K562 (cell line): ENCODE data around the gene SEMA5A. TPM values are rescaled to one million over a fixed set of nuclear protein-coding genes. Genes with fewer than 3 reads are reported as not detected.
"Not testable (repeated sequence)": the region's sequence is repeated elsewhere in the genome, so short reads cannot be mapped to it uniquely, and the experiment has no call there.

Source experiments
- ATAC-seq: fragments of 200-7000 bp; cut with Tn5 transposase; 3 replicates; pipeline ENCODE4 v1.9.1; 2020; ENCODE audit warnings: moderate library complexity
- BruUV-seq: library from RNA; stranded (reverse); fragments of 400-500 nt; replicated peaks from 2 replicates; lab custom pipeline; 2021; lab: Mats Ljungman, UMichigan
- CTCF ChIA-PET: fragments of 300-600 bp; formaldehyde crosslinking; extraction: SDS; loops from one replicate; lab custom pipeline; 2021; ENCODE audit warnings: low intra/inter-chr PET ratio; lab: Yijun Ruan, JAX
- POLR2A ChIA-PET: fragments of 300-600, 350-650 bp; sonication (Branson Sonifier 250); formaldehyde crosslinking; extraction: SDS; loops from one replicate; lab custom pipeline; 2021; ENCODE audit warnings: antibody characterized with exemption, inconsistent platforms; lab: Yijun Ruan, JAX
- DNase-seq, 4 experiments: peaks; one replicate each; pipeline versions ENCODE4 v3.0.0 to v3.0.0-alpha.2; 2011 to 2018; ENCODE audit warnings: low spot score in 3 of 4, mixed read lengths in 3 of 4; ENCODE audit errors: extremely low read depth in 1 of 4
- FAIRE-seq: peaks from 2 replicates; lab custom pipeline; 2011; peaks lifted over from hg19 to GRCh38; lab: Jason Lieb, UNC
- H2AFZ ChIP-seq: 2 replicates; pipeline ENCODE4 v1.6.0; 2011; ENCODE audit warnings: low read depth, low read length, control low read depth, inconsistent platforms
- H3K27ac ChIP-seq: fragments of 200-600 bp; 3 replicates; pipeline ENCODE4 v1.8.0; 2011; ENCODE audit warnings: low read depth, mild to moderate bottlenecking, control low read depth, inconsistent platforms, low read length, moderate library complexity, mixed read lengths; ENCODE audit errors: extremely low read depth
- H3K27me3 ChIP-seq, 2 experiments: fragments of 300-600 bp in 1 of 2; 2 replicates in 1 of 2; 3 replicates in 1 of 2; pipeline versions ENCODE4 v1.6.0 to v1.8.0; 2011; ENCODE audit warnings: inconsistent platforms in 2 of 2, low read length in 2 of 2, mild to moderate bottlenecking in 1 of 2, mixed read lengths in 1 of 2, moderate library complexity in 1 of 2; ENCODE audit not compliant: control insufficient read depth in 2 of 2, insufficient read depth in 2 of 2
- H3K36me3 ChIP-seq: fragments of 300-600 bp; 3 replicates; pipeline ENCODE4 v1.8.0; 2011; ENCODE audit warnings: mild to moderate bottlenecking, low read length, inconsistent platforms; ENCODE audit not compliant: control insufficient read depth, insufficient read depth
- H3K4me1 ChIP-seq, 2 experiments: fragments of 200-600 bp in 1 of 2; replicated peaks in 1 of 2; 2 replicates in 1 of 2; 3 replicates in 1 of 2; pipeline versions ENCODE4 v1.5.1 to v1.8.0; 2011; ENCODE audit warnings: inconsistent platforms in 2 of 2, low read length in 2 of 2, mild to moderate bottlenecking in 1 of 2, mixed read lengths in 1 of 2, moderate library complexity in 1 of 2; ENCODE audit not compliant: control insufficient read depth in 2 of 2, insufficient read depth in 2 of 2
- H3K4me2 ChIP-seq: 2 replicates; pipeline ENCODE4 v1.6.1; 2011; ENCODE audit warnings: low read length, control low read depth, inconsistent platforms, mixed read lengths; ENCODE audit not compliant: insufficient read depth
- H3K4me3 ChIP-seq: fragments of 200-600 bp; sonication (generic), shearing (Covaris generic); 2 replicates; pipeline ENCODE4 v1.5.1; 2016; ENCODE audit warnings: control low read depth, inconsistent platforms
- H3K79me2 ChIP-seq: fragments of 200-600 bp; 3 replicates; pipeline ENCODE4 v1.8.0; 2011; ENCODE audit warnings: low read length, inconsistent platforms; ENCODE audit not compliant: control insufficient read depth, insufficient read depth
- H3K9ac ChIP-seq, 2 experiments: 2 replicates each; pipeline versions ENCODE4 v1.6.0 to v1.6.1; 2011; ENCODE audit warnings: low read depth in 2 of 2, low read length in 2 of 2, control low read depth in 1 of 2, inconsistent platforms in 1 of 2, mild to moderate bottlenecking in 1 of 2, mixed read lengths in 1 of 2; ENCODE audit not compliant: insufficient read depth in 1 of 2
- H3K9me1 ChIP-seq: one replicate; pipeline ENCODE4 v1.6.0; 2011; ENCODE audit warnings: inconsistent platforms, mild to moderate bottlenecking, low read length, moderate library complexity; ENCODE audit not compliant: control insufficient read depth, insufficient read depth
- H3K9me3 ChIP-seq: replicated peaks from 2 replicates; pipeline ENCODE4 v1.5.1; 2011; ENCODE audit warnings: low read depth, low read length, inconsistent platforms; ENCODE audit not compliant: control insufficient read depth, insufficient read depth
- H4K20me1 ChIP-seq: replicated peaks from 2 replicates; pipeline ENCODE4 v1.6.1; 2011; ENCODE audit warnings: low read length, inconsistent platforms, mixed read lengths; ENCODE audit not compliant: control insufficient read depth, insufficient read depth
- CHCHD3 ChIP-seq: fragments of 250-450 bp; sonication (Bioruptor Pico); IDR thresholded peaks from 2 replicates; pipeline ENCODE4 v2.1.2; 2022; ENCODE audit warnings: mild to moderate bottlenecking
- MECOM ChIP-seq: fragments of 250-450 bp; sonication (Bioruptor Pico); IDR thresholded peaks from 2 replicates; pipeline ENCODE4 v1.8.0; 2022; ENCODE audit warnings: inconsistent platforms
- SMAD1 ChIP-seq: fragments of 150-350 bp; IDR thresholded peaks from 2 replicates; pipeline ENCODE4 v1.6.1; 2014; ENCODE audit warnings: low read length, low read depth; ENCODE audit not compliant: partially characterized antibody
- SRSF7 ChIP-seq: fragments of 200-400 bp; formaldehyde crosslinking; optimal IDR thresholded peaks from 2 replicates; pipeline ENCODE3; 2017; ENCODE audit warnings: mild to moderate bottlenecking, low read depth, low read length
- ZEB2 ChIP-seq: fragments of 450-650 bp; IDR thresholded peaks from 2 replicates; pipeline ENCODE4 v1.6.1; 2016
- ZNF140 ChIP-seq: fragments of 250-450 bp; sonication (Bioruptor Pico); IDR thresholded peaks from 2 replicates; pipeline ENCODE4 v1.8.0; 2021; ENCODE audit warnings: moderate library complexity, mild to moderate bottlenecking, inconsistent platforms
- WGBS: fragments of 100-300 bp; shearing (Covaris generic); methylation state at CpG from one replicate; pipeline ENCODE4 v1.1.6; 2016; ENCODE audit warnings: low coverage, mixed read lengths; ENCODE audit not compliant: insufficient coverage; ENCODE audit errors: missing lambda C conversion rate; 5-methylcytosine and 5-hydroxymethylcytosine counted together
- in situ Hi-C: fragments of 300-500 bp; cut with MboI; formaldehyde crosslinking; loops from 4 replicates; pipeline ENCODE4 v1.15.0; 2018; ENCODE audit warnings: inconsistent platforms, mixed read lengths
- intact Hi-C: fragments of 100-400 bp; cut with micrococcal nuclease; formaldehyde crosslinking; loops from 2 replicates; pipeline ENCODE4 v1.14.2; 2022
- polyA plus RNA-seq, 8 experiments: library from polyadenylated mRNA; depleted of rRNA in 4 of 8; stranded (reverse) in 5 of 8; unstranded in 3 of 8; fragments of >200 nt; fragmentation: Nextera tagmentation in 2 of 8; fragmentation: Illumina TruSeq in 1 of 8; extraction: Ambion mirVana in 2 of 8; extraction: Trizol in 1 of 8; gene quantifications; 2 replicates each; pipeline versions ENCODE4 v1.2.1 to v1.2.3, GENCODE V29; 2011 to 2014; ENCODE audit warnings: inconsistent platforms in 1 of 8, missing spikeins in 1 of 8
- total RNA-seq, 7 experiments: library from RNA; depleted of rRNA in 6 of 7; stranded (reverse); fragments of >200 nt in 6 of 7; fragmentation: Illumina TruSeq in 2 of 7; extraction: Trizol in 2 of 7; gene quantifications; 2 replicates each; pipeline versions ENCODE4 v1.2.1 to v1.2.3, GENCODE V29; 2011 to 2021; ENCODE audit warnings: low replicate concordance in 1 of 7
- TF ChIP-seq, protein P1 (sequence below), 3 experiments: fragments of 200-800 bp in 1 of 3; sonication (Bioruptor generic) in 1 of 3; sonication (generic) in 1 of 3; formaldehyde crosslinking in 1 of 3; IDR thresholded peaks; 2 replicates each; pipeline versions ENCODE4 v1.6.1 to v1.8.0; 2016 to 2022; ENCODE audit warnings: mild to moderate bottlenecking in 2 of 3, missing compliant biosample characterization in 2 of 3, missing genetic modification characterization in 2 of 3, missing genetic modification reagents in 1 of 3

Gene SEMA5A
- total and polyA plus RNA-seq, 9 of the 15 experiments (the other 6 are each of a cell fraction or from before 2014, with no cell fraction given), result 0.02 TPM; not detected in 8

GRCh38 chr5:9353048-9353447, 192.8 kb downstream of the SEMA5A start:
- in situ Hi-C loops, FAIRE-seq: not testable (repeated sequence)

GRCh38 chr5:9351546-9351945, 194.3 kb downstream of the SEMA5A start:
- no peak for ATAC-seq
- Histone ChIP-seq H3K4me3 (no peak overlapping the region), H3K79me2 (no peaks in the 10 kb centered on the region), H3K9me1 (no peaks in the 10 kb centered on the region), H3K27ac (no peak overlapping the region), H3K36me3 (no peaks in the 10 kb centered on the region), H3K9me3 (no peaks in the 10 kb centered on the region), H3K9ac (no peak overlapping the region), H3K27me3 (no peaks in the 10 kb centered on the region; a peak in 1 of 5 replicates), H2AFZ (no peak overlapping the region), H3K4me1 (no peaks in the 10 kb centered on the region), H4K20me1 (no peaks in the 10 kb centered on the region), H3K4me2 (no peak overlapping the region)
- no peak for TF ChIP-seq ZEB2
- TF ChIP-seq ZNF140, result no peak
- TF ChIP-seq CHCHD3 (CRISPR knock-in tag), result no peak
- TF ChIP-seq SRSF7, result no peak
- TF ChIP-seq SMAD1, result no peak
- TF ChIP-seq MECOM (CRISPR knock-in tag), result no peak
- TF ChIP-seq, protein P1, sequence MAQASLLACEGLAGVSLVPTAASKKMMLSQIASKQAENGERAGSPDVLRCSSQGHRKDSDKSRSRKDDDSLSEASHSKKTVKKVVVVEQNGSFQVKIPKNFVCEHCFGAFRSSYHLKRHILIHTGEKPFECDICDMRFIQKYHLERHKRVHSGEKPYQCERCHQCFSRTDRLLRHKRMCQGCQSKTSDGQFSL (CRISPR knock-in tag; IDR thresholded peaks at IDR 0.05), result no peak
- TF ChIP-seq, protein P1 (tag; IDR thresholded peaks at IDR 0.05), result no peak
- ChIA-PET CTCF (no interaction called here), POLR2A (no interaction called here)
- in situ Hi-C loops (no loop called here), intact Hi-C loops (no loop called here)
- BruUV-seq, result no TSS peak
- WGBS, result 0% methylated on average over 2 of the region's 2 CpGs
- no peak for DNase-seq
- FAIRE-seq, result no peak

More at GRCh38 chr5:9353048-9353447, 192.8 kb downstream of the SEMA5A start:
- H3K9me3 ChIP-seq, H3K9ac ChIP-seq, H3K36me3 ChIP-seq, ATAC-seq, CTCF ChIA-PET, POLR2A ChIA-PET, H3K27ac ChIP-seq, BruUV-seq, H4K20me1 ChIP-seq, H3K9me1 ChIP-seq, DNase-seq, H3K4me2 ChIP-seq, H3K4me3 ChIP-seq, H3K27me3 ChIP-seq, intact Hi-C loops, H2AFZ ChIP-seq, H3K4me1 ChIP-seq, H3K79me2 ChIP-seq: not testable (repeated sequence)
